Lung microvascular endothelial cell (primary cell): ENCODE results near the gene TSEN34. TPM values are rescaled to one million over a fixed set of nuclear protein-coding genes. Genes with fewer than 3 reads are reported as not detected.
"Not testable (repeated sequence)": the region's sequence is repeated elsewhere in the genome, so short reads cannot be mapped to it uniquely, and the experiment has no call there.

Experiments used
- DNase-seq, 2 donors: peaks; one replicate each; pipeline versions ENCODE4 v3.0.0 to v3.0.0-alpha.2; 2010; ENCODE audit warnings: low read depth in 2 of 2
- total RNA-seq: library from RNA; depleted of rRNA; stranded (reverse); fragments of >200 nt; gene quantifications from 2 replicates; pipeline ENCODE4 v1.2.1, GENCODE V29; 2014

Gene TSEN34
- total RNA-seq, 1 donor from 2014 or later = 35.1 TPM

DNA sequence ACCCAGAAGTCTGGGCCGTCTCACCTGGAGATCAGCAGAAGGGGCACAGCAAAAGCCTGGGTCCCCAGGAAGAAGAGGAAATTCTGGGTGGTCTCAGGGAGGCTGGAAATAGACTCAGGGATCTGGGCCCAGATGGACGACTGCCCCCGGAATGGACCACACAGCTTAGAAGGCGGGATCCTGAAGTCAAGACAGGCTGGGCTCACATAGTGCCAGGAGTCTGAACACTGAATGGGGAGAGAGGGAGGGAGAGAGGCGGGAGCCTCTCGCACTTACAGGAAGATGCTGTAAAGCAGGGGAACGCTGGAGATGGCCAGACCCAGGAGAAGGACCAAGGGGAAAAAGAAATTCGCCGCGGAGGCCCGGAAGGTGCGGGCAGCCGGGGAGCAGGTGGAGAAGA, 30.3 kb upstream of the TSEN34 start:
- no peak for DNase-seq

DNA sequence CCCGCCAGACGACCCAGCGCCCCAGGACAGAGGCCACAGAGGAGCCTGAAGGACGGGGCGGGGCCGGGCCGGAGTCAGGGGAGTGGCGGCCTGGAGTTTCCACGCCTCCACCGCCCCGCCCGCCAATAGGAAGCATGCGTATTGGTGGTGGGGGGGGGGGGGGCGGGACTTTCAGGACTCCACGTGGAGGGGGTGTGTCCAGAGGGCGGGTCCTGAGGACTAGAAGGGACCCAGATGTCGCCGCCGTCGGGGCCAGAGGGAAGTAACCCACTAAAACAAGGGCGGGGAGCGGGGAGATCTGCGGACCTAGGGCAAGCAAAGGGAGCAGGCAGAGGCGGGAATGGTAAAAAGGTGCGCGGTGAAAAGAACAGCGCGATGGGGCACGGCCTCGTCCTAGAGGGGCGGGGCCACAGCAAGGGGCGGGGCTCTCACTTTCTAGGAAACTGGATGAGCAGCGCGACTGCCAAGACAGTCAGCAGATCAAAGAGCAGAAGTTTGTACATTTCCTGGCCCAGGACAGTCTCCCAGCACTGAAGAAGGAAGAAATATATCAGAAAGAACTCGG, 28.8 kb upstream of the TSEN34 start:
- DNase-seq = peak; percentile 76 to 79

DNA sequence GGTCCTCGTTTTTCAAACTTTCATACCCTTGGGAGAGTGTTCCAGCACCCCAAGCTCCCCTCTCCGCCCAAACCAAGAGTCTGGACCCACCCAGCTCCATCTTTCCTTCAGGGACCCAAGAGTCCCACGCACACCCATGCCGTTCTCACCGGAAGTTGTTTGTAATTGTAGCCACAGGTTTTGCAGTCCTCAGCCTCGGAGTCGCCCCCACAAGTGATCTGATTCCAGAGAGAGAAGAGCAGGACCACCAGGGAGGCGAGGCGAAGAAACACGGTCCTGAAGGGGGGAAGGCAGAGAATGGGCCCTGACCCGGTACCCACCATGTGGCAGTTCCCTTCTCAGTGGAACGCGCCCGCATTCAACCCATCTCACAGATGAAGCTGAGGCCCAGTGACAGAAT, 28.2 kb upstream of the TSEN34 start:
- no peak for DNase-seq

DNA sequence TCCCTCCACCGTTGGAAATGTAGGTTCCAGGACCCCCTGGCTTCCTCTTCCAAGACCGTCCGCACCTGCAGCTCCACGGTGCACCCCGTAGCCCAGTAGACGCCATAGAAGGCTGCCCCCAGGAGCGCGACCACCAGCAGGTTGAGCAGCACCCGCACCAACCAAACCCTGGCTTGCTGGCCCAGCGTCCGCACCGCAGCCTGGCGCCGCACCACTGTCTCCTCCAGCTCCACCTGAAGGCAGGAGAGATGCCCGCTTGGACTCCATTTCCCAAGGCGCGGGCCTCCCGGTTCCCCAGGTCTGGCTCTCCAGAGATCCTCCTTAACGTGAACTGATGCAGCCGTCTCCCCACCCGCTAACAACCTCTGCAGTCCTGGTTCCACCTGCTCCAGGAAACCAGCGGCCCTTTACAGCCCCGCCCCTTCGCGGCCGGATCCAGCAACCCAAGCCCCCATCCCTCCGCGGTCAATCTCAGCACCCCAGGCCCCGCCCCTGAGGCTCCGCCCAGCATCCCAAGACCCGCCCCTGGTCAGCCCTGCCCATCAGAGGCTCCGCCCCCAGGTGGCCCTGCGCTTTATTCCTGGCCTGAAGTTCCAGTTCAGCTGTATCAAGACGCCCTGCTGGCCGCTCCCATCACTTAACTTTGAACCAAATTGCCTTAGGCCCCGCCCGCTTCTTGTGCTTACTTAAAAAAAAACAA, 26.6 kb upstream of the TSEN34 start:
- DNase-seq = peak; percentile 47 to 54

DNA sequence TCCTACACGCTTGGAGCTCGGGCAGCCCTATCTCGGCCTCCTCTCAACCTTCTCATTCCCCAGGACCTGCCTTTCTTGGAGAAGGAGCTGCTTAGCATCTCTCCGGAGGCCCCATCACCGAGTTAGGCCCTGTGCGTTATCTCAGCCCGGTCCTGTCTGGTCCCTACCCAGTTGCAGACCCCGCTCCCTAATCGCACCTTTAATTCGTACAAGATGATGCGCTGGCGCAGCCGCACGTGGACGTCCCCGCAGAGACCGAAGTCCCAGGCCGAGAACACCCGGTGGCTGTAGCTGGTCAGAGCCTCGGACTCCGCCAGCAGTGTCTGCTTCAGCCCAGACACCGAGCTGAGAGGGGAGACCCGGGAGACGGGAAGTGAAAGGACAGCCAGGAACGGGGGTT, 25.9 kb upstream of the TSEN34 start:
- DNase-seq = no peak

DNA sequence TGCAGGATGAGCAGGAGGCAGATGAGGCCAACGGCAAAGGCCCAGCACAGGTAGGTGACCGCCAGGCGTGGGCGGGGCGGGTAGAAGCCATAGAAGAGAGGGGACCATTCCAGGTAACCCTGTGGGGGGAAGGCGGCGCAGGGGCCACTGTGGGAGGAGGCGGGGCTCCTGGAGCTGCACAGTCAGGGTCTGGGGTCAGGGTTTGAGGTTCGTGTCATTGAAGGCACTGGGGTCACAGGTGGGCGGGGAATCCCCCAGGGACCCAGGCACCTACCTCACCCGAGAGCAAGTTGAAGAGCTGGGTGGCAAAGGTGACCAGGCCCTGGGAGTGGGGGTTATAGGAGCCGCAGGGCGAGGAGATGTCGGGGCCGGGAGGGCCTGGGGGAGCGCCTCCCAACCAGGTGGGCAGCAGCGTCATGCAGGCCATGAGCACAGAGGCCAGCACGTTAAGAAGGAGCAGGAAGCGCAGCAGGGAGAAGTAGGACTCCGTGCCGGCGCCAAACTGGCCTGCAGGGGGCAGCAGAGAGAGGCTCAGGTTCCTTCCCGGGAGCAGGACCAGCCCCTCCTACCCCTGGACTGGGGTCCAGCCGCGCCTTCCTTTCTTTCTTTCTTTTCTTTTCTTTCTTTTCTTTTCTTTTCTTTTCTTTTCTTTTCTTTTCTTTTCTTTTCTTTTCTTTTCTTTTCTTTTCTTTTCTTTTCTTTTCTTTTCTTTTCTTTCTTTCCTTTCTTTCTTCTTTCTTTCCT, 22.8 kb upstream of the TSEN34 start:
- peak; percentile 80 to 82 for DNase-seq

DNA sequence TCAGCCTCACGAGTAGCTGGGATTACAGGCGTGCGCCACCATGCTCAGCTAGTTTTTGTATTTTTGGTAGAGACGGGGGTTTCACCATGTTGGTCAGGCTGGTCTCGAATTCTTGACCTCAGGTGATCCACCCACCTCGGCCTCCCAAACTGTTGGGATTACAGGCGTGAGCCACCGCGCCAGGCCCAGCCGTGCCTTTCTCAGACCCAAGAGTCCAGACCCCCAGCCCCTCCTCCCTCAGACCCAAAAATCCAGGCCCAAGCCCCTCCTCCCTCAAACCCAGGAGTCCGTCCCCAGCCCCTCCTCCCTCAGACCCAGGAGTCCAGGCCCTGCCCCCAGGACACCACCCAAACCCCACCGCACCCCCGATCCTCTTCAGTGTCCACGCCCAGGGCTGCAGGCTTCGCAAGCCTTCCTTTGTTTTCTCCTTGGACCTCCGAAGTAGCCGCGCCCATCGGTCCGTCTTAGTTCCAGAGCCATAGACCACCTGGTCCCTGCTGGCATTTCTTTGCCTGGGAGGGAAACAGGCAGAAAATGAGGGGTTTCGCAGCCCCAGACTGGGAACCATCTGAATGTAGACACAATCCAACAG, 21.9 kb upstream of the TSEN34 start:
- DNase-seq = no peak

DNA sequence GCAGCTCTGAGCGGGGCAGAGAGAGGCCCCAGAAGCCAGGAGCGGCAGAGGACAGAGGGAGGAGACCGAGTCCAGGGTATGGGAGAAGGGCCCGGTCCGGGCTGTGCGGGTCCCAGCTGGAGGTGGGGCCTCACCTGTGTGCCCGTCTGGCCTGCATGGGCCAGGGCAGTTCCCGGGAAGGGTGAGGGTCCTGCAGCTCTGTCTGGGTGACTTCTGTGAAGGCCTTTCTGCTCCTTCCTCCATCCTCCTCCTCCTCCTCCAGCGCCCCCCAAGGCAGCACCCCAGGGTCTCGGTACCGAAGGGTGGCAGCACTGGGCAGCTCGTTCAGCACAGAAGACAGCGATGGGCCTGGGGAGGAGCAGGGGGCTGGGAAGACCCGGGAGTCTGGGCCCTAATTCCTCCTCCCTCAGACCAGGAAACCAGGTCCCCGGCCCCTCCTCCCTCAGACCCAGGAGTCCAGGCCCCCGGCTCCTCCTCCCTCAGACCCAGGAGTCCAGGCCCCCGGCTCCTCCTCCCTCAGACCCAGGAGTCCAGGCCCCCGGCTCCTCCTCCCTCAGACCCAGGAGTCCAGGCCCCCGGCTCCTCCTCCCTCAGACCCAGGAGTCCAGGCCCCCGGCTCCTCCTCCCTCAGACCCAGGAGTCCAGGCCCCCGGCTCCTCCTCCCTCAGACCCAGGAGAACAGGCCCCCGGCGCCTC, 19.2 kb upstream of the TSEN34 start:
- DNase-seq = not testable (repeated sequence)

DNA sequence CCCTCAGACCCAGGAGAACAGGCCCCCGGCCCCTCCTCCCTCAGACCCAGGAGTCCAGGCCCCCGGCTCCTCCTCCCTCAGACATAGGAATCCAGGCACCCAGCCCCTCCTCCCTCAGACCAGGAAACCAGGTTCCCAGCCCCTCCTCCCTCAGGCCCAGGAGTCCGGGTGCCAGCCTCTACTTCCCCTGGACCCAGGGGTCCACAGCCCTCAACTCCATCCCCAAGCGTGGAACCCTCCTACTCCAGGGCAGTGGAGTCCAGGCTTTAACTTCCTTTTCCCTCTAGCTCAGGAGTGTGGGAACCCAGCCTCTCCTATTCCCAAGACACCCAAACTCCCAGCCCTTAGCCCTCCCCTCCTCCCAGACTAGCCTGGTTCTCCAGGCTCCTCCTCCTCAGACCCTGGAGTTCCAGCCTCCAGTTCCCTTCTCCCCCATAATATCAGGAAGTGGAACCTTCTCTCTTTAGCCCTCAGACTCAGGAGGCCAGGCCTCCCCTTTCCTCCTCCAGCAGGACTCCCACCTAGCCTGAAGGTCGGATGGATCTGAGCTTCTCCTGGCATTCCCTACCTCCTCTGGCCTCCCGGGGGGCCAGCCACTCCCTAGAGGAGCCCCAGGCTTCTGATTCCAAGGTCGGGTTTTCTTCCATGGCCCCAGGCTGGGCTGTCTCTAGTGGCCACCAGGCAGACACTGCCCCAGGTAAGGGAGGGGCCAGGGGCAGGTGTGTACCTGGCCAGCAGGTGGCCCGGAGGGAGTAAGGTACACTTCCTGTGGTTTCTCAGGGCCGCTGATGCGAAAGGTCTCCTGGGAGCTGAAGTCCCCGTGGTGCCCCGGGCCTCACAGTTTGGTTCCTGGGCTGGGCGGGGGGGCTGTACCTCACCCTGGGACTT, 18.4 kb upstream of the TSEN34 start, which contains the start of gene TMC4:
Gene TMC4, minus strand, starts transcription at position 690 of the 888 bp plus-strand sequence. Its CDS starts 43 bp downstream, at position 647.
- DNase-seq = no peak

DNA sequence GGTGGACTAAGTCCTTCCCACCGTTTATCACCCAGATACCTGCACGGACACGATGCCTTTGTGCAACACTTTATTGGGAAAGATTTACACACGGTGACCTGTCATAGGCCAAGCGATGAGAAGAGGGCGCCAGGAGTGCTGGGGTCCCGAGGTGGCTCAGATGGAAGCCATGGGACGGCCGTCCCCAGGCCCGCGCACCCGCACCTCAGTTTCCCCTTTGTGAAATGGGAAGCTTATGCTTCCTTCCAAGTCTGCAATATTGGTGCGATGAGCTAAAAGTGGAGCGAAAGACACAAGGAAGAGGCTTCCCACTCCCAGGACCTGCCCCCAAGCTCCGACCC, 17.8 kb upstream of the TSEN34 start:
- no peak for DNase-seq

DNA sequence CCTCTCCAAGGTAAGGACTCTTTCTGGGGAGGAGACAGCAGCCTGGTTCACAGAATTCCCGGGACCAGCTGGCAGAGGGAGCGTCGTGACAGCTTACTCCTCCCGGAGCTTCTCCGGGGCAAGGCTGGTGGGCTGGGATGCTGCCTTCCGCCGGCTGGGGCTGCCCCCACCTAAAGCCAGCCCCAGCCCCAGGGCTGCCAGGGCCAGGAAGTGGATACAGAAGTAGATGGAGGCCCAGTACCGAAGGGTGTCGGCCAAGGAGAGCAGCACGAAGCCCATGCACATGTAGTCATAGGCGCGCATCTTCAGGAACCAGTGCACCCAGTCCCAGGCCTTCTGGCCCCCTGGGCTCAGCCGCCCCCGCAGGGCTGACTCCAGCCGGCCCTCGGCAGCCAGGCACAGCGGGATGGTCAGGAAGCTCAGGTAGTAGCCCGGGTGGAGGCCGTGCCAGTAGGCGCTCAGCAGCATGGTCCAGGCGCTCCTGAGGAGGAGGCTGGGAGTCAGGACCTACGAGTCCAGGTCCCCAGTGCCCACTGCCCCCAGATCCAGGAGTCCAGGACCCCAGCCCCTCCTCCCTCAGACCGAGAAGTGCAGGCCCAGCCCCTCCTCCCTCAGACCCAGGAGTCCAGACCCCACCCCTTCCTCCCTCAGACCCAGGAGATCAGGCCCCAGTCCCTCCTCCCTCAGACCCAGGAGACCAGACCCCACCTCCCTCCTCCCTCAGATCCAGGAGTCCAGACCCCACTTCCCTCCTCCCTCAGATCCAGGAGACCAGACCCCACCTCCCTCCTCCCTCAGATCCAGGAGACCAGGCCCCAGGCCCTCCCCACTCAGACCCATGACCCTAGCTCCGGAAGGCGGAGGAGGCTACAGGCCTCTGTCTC, 16.9 kb upstream of the TSEN34 start:
- DNase-seq = no peak

DNA sequence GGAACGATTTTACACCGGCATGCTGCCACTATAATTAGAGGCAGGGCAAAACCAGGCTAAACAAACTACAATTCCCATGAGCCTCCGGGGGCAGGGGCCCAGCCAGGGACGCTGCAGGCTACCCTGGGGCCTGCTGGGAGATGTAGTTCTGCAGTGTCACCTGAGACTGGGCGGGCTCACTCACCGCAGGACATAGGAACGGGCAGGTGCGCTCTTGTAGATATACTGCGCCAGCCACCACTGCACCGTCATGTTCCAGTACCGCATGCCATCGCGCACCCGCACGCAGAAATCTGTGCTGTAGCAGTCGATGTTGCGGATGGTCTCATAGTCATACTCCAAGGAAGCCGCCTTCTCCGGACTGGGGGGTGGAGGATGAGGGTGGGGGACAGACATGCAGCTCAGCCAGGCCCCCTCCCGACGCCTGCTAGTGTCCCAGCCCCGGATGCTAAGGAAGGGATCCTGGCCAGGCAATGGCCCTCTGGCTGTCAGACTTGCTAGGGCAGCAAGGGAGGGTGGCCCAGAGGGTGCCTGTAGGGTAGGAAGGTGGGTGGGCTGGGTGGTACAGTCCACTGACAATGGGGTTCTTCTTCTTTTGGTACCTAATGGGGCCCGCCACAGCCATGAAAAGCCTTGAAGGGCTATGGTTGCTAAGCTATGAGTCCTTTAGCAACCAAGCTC, 12.4 kb upstream of the TSEN34 start:
- DNase-seq = peak in 1 of 2 donors; percentile 36

DNA sequence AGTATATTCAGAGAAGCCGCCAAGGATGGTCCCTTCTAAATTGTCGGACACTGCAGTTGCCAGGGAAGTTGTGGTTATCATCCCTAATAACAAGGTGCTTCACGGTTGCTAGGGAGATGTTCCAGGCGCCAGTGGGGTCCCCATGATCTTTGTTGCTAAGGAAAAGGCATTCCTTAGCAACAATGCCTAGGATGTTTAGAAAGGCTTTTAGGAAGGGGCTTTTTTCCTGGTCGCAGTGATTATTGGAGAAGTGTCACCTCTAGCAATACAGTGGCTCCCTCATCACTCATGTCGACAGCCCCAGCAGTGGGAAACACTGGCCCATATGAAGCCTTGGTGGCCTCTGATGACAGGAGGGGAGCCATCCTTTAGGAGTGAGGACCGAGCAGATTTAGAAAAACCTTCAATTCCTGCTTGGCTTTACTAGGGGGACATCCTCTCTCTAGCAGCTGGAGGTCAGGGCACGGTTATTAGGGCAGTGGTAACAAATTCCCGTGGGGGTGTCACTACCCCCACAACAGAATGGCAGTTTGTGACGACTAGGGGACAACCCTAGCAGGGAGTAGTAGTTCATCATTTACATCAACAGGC, 11.8 kb upstream of the TSEN34 start:
- DNase-seq = no peak

DNA sequence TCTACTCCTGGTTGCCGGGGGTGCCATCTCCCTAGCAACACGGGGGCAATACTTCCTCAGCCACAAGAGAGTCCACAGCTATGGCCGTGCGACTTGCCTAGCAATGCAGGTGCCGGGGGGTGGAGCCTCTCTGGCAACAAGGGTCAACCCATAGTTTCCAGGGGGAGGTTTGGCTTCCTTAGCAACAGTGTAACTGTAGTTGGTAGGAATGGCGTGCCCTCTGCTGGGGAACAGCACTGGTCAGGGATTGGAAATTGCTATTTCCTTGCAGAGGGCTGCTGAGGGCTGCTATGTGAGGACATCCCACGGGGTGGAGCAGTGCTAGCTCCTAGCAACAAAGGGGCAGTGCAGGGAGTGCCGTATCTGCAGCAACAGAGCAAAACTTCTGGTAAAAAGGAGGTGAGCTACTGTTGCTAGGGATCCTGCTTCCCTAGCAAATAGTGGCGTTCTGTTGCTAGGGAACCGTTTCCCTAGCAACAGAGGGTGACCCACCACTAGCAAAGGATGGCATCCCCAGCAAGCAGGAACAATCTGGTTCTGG, 11.1 kb upstream of the TSEN34 start:
- peak; percentile 61 to 93 for DNase-seq

DNA sequence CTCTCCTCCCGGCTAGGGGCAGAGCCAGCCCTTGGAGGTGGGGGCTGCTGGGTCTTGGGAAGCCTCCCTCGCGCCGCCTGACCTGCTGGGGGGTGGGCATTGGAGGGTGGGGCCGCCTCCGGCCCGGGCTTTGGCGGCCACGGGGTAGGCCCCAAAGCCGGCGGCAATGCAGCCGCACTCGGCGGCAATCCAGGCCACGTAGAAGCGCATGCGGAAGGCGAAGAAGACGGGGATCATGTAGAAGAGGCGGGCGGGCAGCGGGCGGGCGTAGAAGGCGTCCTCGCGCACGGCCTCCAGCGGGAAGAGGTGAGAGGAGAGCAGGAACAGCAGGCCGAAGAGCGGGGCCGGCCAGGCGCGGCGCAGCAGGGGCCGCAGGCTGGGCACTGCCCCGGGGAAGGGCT, 10.4 kb upstream of the TSEN34 start:
- DNase-seq = no peak

DNA sequence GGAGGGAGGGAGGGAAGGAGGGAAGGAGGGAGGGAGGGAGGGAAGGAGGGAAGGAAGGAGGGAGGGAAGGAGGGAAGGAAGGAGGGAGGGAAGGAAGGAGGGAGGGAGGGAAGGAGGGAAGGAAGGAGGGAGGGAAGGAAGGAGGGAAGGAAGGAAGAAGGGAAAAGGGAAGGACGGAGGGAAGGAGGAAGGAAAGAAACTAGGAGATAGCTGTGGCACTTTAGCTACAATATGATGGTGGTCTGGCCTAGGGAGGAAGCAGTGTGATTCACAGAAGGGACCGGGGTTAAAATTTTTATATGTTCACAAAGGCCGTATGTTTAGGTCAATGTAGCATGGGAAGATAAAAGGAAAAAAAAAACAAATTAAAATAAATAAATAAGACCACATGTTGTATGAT, 9.2 kb upstream of the TSEN34 start:
- DNase-seq = not testable (repeated sequence)

DNA sequence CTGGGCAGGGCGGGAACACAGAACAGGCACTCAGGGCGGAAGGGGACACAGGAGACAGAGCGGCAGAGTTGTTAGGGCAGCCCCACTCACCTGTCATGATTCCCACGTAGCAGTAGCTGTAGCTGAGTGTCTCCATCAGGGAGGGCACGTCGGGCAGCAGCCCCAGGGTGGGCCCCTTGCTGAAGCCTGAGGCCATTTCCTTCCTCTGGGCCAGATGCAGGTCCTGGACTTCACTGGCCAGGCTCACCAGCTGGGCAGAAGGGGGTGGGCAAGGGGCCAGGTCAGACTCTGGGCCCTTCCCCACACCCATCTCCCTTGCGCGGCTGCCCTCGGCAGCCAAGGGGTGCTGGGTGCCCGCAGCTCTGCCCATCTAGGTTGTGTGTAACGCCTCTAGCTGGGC, 7.7 kb upstream of the TSEN34 start:
- DNase-seq = peak; percentile 20 to 21

DNA sequence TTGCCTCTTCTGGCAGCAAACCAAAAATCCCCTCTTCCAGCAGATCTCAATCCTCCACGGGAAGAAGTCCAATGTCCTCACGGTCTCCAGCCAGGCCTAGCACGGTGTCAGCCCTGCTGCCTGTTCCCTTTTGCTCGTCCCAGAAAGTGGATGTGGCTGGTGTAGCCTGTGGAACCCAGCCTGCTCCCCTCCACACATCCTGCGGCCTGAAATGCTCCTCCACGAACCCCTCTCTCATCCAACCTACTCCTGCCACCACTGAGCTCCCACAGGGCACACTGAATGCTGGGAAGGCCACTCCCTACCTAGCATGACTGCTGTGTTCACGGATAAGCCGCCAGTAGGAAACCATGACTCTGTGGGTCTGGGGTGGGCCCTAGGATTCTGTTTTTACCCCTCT, 4.8 kb upstream of the TSEN34 start:
- DNase-seq = no peak
